ENCODE results near the gene OXA1L. TPM values are rescaled to one million over a fixed set of nuclear protein-coding genes. Genes with fewer than 3 reads are reported as not detected.
"Not testable (repeated sequence)": the region's sequence is repeated elsewhere in the genome, so short reads cannot be mapped to it uniquely, and the experiment has no call there.

OXA1L gene
- total RNA-seq, 2 experiments from 2014 or later = 106 to 133 TPM

DNA sequence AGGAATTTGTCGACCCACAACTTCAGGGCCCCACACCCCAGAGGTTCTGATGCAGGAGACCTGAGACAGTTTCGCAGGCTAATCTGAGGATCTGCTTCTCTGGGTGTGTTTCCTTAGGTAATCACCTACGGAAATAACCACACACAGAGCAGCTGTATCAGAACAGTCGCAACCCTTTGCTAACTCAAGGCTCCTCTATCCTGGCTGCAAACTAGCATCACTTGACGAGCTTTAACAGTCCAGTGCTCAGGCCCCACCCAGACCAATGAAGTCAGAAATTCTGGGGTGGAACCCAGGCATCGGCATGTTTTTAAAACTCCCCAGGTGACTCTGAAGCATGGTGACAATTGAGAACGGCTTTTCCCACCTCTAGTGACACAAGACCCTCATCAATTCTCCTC is 28.1 kb downstream of the OXA1L start:
- Mint-ChIP-seq H3K9me3 (ENCODE audit: low read depth) (no peaks in the 10 kb centered on the region), H3K27me3 (peaks cover 36% of the 10 kb centered on the region), H3K27ac (no peak overlapping the region), H3K4me3 (no peak overlapping the region), H3K36me3 (no peaks in the 10 kb centered on the region), H3K4me1 (peaks cover 2% of the 10 kb centered on the region)
- CTCF ChIA-PET = interaction anchor here (1.3 kb wide), 1 partner anchor 135 kb away, joined by 3 read pairs; no protein-coding TSS in a partner anchor
- no peak for ATAC-seq
- DNase-seq = no peak

DNA sequence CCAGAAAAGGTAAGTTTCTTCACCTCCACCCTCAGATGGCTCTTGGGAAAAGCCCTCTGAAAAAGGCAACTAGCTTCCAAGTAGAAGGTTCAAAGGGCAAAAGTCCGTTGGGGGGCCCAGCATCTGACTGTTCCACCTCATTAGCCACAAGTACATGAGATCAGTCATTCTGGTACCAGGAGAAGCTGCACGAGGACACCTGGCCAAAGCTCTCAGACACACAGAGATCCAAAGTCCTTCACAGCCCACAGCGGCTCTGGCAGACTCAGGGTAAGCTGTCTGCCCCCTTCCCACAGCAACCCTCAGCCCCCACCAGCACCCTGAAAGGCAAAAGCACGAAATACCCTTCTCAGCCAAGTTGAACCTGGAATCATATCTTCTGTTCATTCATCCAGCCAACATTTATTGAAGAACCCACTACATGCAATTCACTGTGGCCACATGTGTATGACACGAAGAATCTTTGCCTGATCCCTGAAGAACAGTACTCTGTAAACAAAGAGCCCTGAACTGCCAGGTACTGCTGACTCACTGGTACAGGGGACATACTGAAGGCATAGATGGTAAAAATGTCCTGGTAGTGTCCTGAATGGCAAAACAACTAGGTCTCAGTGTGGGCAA is 29.7 kb downstream of the OXA1L start:
- CTCF ChIA-PET = interaction anchor here (1.6 kb wide), 1 partner anchor 24 kb away, joined by 7 read pairs; no protein-coding TSS in a partner anchor
- no peaks in the 10 kb centered on the region for H3K9me3 Mint-ChIP-seq (ENCODE audit: low read depth)
- H3K4me3 Mint-ChIP-seq = no peak overlapping the region
- ATAC-seq (no peak), DNase-seq (no peak)
- no peak overlapping the region for H3K27ac Mint-ChIP-seq
- no peaks in the 10 kb centered on the region for H3K36me3 Mint-ChIP-seq
- no peaks in the 10 kb centered on the region for H3K4me1 Mint-ChIP-seq
- H3K27me3 Mint-ChIP-seq = peaks cover 46% of the 10 kb centered on the region

DNA sequence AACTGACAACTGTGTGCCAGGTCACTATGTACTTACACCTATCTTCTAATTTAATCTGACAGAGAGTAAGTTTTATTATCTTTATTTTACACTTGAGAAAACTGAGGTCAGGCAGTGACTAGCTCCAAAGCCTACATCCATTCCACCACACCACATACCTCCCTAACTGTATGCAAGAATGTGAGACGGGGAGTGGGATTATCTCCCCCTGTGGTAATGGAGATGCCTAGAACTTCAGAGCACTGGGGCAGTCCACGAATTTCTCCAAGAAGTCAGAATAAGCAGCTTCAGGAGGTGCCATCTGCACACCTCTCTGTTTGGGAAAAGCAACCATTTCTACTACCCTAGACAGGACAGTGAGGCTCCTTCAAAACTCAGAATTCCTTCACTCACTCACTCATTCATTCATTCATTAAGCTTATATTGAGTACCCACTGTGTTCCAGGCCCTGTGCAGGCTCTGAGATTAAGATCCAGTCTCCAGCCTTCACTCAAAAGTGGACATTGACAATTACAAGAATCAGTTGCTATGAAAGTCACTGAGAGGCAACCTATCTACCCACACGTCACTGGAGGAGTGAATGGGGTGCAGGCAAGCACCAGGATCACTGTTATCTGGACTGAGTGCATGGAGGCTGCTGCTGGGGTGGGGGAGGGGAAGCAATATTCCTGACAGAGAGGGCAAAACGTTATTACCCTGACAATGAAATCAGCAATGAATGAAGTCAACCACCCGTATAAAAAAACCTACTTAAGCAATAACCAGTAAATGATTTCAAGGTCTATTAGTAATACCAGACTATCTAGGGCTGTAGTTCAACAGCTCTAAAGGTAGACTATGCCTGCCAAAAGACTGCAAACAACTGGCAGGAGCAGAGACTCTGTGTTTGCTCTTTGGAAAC is 30.8 kb downstream of the OXA1L start:
- no peaks in the 10 kb centered on the region for H3K36me3 Mint-ChIP-seq
- CTCF ChIA-PET = interaction anchor here (1.1 to 1.6 kb wide), 2 partner anchors 23 to 27 kb away, joined by 3 to 7 read pairs; no protein-coding TSS in a partner anchor
- peaks cover 48% of the 10 kb centered on the region for H3K27me3 Mint-ChIP-seq
- H3K4me3 Mint-ChIP-seq = no peak overlapping the region
- no peaks in the 10 kb centered on the region for H3K4me1 Mint-ChIP-seq
- H3K27ac Mint-ChIP-seq = no peak overlapping the region
- DNase-seq (no peak), ATAC-seq (no peak)
- H3K9me3 Mint-ChIP-seq (ENCODE audit: low read depth) = no peaks in the 10 kb centered on the region

DNA sequence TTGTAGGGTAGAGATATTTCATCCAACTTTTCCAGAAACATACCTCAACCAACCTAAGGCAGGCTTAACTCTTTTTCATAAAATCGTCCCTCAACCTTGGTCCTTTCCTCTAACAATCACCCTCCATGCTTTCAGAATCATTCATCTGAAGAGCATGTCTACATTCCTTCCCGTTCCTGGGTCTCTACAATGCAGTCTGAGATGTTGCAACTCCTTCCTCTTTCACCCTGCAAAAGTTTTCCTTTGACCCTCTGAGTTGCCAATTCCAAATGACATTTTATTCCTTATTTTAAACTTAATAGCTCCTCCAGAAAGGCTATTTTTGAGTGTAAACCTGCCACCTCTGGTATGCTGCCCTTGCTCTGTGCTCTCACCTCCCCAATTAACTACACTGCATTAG is 32.0 kb downstream of the OXA1L start:
- CTCF ChIA-PET = no interaction called here
- DNase-seq = no peak
- Mint-ChIP-seq H3K9me3 (ENCODE audit: low read depth) (no peaks in the 10 kb centered on the region), H3K4me1 (peaks cover 1% of the 10 kb centered on the region), H3K27me3 (peaks cover 59% of the 10 kb centered on the region), H3K36me3 (no peaks in the 10 kb centered on the region), H3K27ac (no peak overlapping the region), H3K4me3 (no peak overlapping the region)
- no peak for ATAC-seq

DNA sequence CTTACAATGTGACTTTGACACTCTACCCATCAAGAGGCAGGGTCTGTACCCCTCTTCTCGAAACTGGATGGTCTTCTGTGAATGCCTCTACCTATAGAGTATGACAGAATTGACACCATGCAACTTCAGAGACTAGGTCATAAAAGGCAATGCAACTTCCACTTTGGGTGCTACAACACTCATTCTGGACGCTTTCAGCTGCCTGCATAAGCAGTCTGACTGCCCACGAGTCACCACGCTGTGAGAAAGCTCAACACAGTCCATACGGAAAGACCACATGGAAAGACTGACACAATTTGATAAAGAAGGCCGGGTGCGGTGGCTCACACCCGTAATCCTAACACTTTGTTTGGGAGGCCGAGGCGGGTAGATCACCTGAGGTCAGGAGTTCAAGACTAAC is 33.9 kb downstream of the OXA1L start:
- CTCF ChIA-PET = no interaction called here
- Mint-ChIP-seq H3K4me3 (no peak overlapping the region), H3K36me3 (no peaks in the 10 kb centered on the region), H3K27me3 (peaks cover 62% of the 10 kb centered on the region), H3K4me1 (peaks cover 1% of the 10 kb centered on the region), H3K27ac (no peak overlapping the region), H3K9me3 (ENCODE audit: low read depth) (no peaks in the 10 kb centered on the region)
- DNase-seq (no peak), ATAC-seq (no peak)

DNA sequence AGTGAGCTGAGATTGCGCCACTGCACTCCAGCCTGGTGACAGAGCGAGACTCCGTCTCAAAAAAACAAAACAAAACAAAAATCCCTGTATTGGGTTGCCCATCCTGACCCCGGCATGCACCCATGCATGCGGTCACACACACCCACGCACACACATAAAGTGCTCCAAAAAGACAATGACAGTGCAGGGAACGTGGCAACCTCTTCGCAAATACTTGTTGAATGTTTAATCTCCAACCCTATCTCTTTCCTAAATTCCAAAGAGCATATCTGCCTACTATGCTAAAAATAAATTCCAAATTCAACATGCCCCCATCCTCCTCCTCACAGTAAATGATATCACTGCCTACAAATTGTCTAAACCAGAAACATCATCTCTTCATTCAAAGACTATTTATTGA is 35.2 kb downstream of the OXA1L start:
- CTCF ChIA-PET = no interaction called here
- Mint-ChIP-seq H3K27ac (no peak overlapping the region), H3K27me3 (peaks cover 52% of the 10 kb centered on the region)

DNA sequence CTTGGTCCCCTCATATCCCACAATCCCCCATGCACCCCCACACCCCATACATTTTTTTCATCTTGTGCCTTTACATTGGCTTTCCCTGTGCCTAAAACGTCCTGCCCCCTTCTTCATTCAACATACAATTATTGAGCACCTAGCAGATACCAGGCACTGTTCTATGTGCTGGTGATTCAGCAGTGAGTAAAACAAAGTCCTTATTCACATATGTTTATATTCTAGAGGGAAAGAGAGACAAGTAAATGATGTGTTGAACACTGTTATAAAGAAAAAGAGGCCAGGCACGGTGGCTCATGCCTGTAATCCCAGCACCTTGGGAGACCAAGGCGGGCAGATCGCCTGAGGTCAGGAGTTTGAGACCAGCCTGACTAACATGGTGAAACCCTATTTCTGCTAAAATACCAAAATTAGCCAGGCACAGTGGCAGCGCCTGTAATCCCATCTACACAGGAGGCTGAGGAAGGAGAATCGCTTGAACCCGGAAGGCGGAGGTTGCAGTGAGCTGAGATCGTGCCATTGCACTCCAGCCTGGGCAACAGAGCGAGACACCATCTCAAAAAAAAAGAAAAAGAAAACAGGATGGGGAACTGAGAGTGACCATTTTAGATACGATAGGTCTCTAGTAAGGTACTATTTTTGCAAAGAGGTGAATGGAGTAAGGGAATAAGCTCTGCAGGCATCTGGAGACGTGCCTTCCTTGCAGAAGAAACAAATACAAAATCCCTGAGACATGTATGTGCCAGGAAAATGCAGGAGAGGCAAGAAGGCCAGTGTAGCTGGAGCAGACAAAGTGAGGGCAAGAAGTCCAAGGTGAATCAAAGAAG is 36.6 kb downstream of the OXA1L start:
- CTCF ChIA-PET = interaction anchor here (0.7 to 1.1 kb wide), 2 partner anchors 11 to 70 kb away, joined by 3 read pairs; no protein-coding TSS in a partner anchor
- Mint-ChIP-seq H3K36me3 (no peaks in the 10 kb centered on the region), H3K4me1 (peaks cover 1% of the 10 kb centered on the region), H3K27me3 (peaks cover 52% of the 10 kb centered on the region), H3K9me3 (ENCODE audit: low read depth) (no peaks in the 10 kb centered on the region), H3K27ac (no peak overlapping the region), H3K4me3 (no peak overlapping the region)
- DNase-seq (no peak), ATAC-seq (no peak)

More for the DNA sequence above, 35.2 kb downstream of the OXA1L start:
- Mint-ChIP-seq H3K9me3 (ENCODE audit: low read depth) (no peaks in the 10 kb centered on the region), H3K36me3 (no peaks in the 10 kb centered on the region), H3K4me1 (peaks cover 1% of the 10 kb centered on the region), H3K4me3 (no peak overlapping the region)
- ATAC-seq (no peak), DNase-seq (no peak)

DNA sequence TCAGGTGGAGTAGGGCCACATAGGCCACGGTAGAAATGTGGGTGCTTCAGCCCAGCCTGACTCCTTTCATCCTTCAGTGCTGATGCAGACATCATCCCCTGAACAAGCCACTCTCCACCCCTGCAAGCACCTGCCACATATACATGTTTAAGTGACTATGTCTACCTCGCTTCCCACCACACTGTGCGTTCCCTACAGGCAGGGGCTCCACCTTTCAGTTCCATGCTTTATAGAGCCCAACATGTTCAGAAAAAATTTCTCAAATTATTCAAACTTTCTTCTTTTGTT is 37.1 kb downstream of the OXA1L start:
- ATAC-seq (no peak), DNase-seq (no peak)
- H3K27ac Mint-ChIP-seq = no peak overlapping the region
- CTCF ChIA-PET = interaction anchor here (0.7 to 1.1 kb wide), 2 partner anchors 11 to 69 kb away, joined by 3 read pairs; no protein-coding TSS in a partner anchor
- peaks cover 1% of the 10 kb centered on the region for H3K4me1 Mint-ChIP-seq
- no peaks in the 10 kb centered on the region for H3K9me3 Mint-ChIP-seq (ENCODE audit: low read depth)
- H3K4me3 Mint-ChIP-seq = no peak overlapping the region
- H3K27me3 Mint-ChIP-seq = peaks cover 50% of the 10 kb centered on the region
- no peaks in the 10 kb centered on the region for H3K36me3 Mint-ChIP-seq

DNA sequence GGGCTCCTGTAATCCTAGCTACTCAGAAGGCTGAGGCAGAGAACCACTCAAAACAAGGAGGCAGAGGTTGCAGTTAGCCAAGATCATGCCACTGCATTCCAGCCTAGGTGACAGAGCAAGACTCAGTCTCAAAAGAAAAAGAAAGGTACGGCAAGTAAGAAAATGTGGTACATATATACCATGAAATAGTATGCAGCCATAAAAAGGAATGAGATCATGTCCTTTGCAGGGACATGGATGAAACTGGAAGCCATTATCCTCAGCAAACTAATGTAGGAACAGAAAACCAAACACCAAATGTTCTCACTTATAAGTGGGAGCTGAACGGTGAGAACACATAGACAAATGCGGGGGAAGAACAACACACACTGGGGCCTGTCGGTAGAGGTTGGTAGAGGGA is 38.7 kb downstream of the OXA1L start:
- H3K4me3 Mint-ChIP-seq; H3K27ac Mint-ChIP-seq; CTCF ChIA-PET; H3K4me1 Mint-ChIP-seq; DNase-seq; ATAC-seq; H3K9me3 Mint-ChIP-seq (ENCODE audit: low read depth); H3K36me3 Mint-ChIP-seq: not testable (repeated sequence)
- peaks cover 38% of the 10 kb centered on the region for H3K27me3 Mint-ChIP-seq

DNA sequence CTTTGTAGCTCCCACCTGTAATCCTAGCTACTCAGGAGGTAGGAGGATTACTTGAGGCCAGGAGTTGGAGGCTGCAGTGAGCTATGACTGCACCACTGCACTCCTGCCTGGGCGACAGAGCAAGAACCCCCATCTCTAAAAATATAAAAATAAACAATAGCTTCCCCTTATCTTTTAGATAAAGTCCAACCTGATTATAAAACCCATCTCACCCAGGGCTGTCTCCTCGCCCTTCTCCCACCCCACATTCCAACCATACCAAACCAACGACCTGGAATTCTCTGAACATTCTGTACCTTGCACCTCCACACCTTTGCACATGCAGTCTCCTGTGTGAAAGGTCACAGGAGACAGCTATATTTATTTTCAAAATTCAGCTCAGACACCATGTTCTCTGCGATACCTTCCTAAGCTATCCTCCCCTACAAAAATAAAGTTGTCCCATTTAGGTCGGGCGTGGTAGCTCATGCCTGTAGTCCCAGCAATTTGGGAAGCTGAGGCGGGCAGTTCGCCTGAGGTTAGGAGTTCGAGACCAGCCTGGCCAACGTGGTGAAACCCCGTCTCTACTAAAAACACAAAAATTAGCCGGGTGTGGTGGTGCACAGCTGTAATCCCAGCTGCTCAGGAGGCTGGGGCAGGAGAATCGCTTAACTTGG is 41.1 kb downstream of the OXA1L start:
- CTCF ChIA-PET = interaction anchor here (0.8 to 1.5 kb wide), 3 partner anchors 12 to 47 kb away, joined by 4 read pairs; no protein-coding TSS in a partner anchor
- H3K27me3 Mint-ChIP-seq = peaks cover 28% of the 10 kb centered on the region
- ATAC-seq (no peak), DNase-seq (no peak)
- no peaks in the 10 kb centered on the region for H3K36me3 Mint-ChIP-seq
- H3K27ac Mint-ChIP-seq = no peak overlapping the region
- no peak overlapping the region for H3K4me3 Mint-ChIP-seq
- no peaks in the 10 kb centered on the region for H3K9me3 Mint-ChIP-seq (ENCODE audit: low read depth)
- H3K4me1 Mint-ChIP-seq = peaks cover 4% of the 10 kb centered on the region

DNA sequence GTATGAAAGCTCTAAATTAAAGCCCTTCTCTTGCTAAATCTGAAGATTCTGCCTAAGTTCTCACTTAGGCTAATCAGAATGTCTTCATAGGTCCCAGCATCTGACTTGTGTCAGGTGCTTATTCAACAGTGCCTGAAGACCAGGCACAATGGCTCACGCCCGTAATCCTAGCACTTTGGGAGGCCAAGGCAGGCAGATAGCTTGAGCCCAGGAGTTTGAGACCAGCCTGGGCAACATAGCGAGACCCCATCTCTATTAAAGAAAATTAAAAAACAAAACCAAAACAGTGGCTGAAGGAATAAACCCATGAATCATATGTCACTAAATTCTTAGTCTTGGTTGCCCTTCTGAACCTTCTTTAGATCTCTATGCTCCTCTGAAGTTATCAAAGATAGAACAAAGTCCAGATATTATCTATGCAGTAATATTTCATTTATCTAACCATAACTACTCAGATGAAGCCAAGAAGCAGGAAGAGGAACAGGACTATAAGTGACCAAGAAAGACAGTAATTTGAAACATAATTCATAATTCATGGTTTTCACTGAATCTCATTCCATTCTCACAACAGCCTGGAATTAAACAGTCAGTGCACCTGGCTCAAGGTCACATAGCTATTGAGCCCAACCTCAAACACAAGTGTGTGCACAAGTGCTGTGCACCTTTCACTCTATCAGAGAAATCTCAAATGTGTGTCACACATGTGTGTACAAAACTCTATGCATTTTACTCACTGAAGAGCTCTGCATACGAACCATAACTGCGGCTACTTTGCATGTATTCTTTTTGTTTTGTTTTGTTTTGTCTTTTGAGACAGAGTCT is 42.1 kb downstream of the OXA1L start:
- CTCF ChIA-PET = interaction anchor here (1.0 to 2.0 kb wide), 4 partner anchors 11 to 46 kb away, joined by 3 to 5 read pairs (median 4); no protein-coding TSS in a partner anchor
- Mint-ChIP-seq H3K4me3 (no peak overlapping the region), H3K27ac (no peak overlapping the region), H3K4me1 (peaks cover 4% of the 10 kb centered on the region), H3K9me3 (ENCODE audit: low read depth) (no peaks in the 10 kb centered on the region), H3K36me3 (no peaks in the 10 kb centered on the region), H3K27me3 (peaks cover 20% of the 10 kb centered on the region)
- DNase-seq = no peak
- no peak for ATAC-seq

DNA sequence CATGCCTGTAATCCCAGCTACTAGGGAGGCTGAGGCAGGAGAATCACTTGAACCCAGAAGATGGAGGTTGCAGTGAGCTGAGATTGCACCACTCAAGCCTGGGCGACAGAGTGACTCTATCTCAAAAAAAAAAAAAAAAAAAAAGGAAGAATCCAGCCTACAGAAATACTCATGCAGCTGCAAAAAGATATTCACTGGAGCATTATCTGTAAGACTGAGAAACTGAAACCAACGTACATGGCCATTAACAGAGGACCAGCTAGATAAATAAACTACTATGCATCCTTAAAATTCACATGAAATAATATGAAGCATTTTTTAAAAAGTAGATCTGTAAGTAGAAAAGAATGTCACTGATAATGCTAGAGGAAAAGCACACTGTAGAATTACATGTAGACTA is 45.2 kb downstream of the OXA1L start:
- DNase-seq (no peak), ATAC-seq (no peak)
- Mint-ChIP-seq H3K36me3 (no peaks in the 10 kb centered on the region), H3K9me3 (ENCODE audit: low read depth) (no peaks in the 10 kb centered on the region), H3K4me3 (no peak overlapping the region), H3K27me3 (peaks cover 17% of the 10 kb centered on the region), H3K27ac (no peak overlapping the region), H3K4me1 (peaks cover 7% of the 10 kb centered on the region)
- CTCF ChIA-PET = interaction anchor here (1.4 to 1.5 kb wide), 2 partner anchors 11 to 41 kb away, joined by 3 to 4 read pairs; no protein-coding TSS in a partner anchor

Data from activated CD8-positive, alpha-beta memory T cell treated with anti-CD3 and anti-CD28 coated beads, Interleukin-2, amount 10 ng/mL, durations not matched to agents 7 days and 5 days (primary cell).